Stimulated activated CD8-positive, alpha-beta memory T cell treated with anti-CD3 and anti-CD28 coated beads, Interleukin-7, amount 100 ng/mL, for 1 hour (primary cell): ENCODE data around the gene SI.
"Not testable (repeated sequence)": the region's sequence is repeated elsewhere in the genome, so short reads cannot be mapped to it uniquely, and the experiment has no call there.

Experiments used
- DNase-seq, 2 donors: peaks; one replicate each; pipeline ENCODE4 v3.0.0-alpha.2; 2020; ENCODE audit warnings: low read depth in 2 of 2

The SI gene

GRCh38 chr3:165078293-165078692 is at the start of gene SI:
TSS of gene SI (minus strand) at chr3:165078496. CDS start at chr3:165076012, 2,484 bp downstream.
- no peak for DNase-seq

GRCh38 chr3:165125836-165126235 is 47.5 kb upstream of the SI start:
- DNase-seq = no peak

GRCh38 chr3:165111401-165111800 is 33.1 kb upstream of the SI start:
- DNase-seq = no peak

GRCh38 chr3:165103616-165104015 is 25.3 kb upstream of the SI start:
- no peak for DNase-seq

GRCh38 chr3:165082650-165083049 is 4.4 kb upstream of the SI start:
- no peak for DNase-seq

GRCh38 chr3:165081183-165081582 is 2.9 kb upstream of the SI start:
- DNase-seq = no peak

- no peak for DNase-seq
Measured at GRCh38 chr3:165075695-165076094, 2.6 kb downstream of the SI start.

- DNase-seq = no peak
Measured at GRCh38 chr3:165070682-165071081, 7.6 kb downstream of the SI start.

GRCh38 chr3:165056510-165056909 is 21.8 kb downstream of the SI start:
- no peak for DNase-seq

- DNase-seq = no peak
Measured at GRCh38 chr3:165040186-165040585, 38.1 kb downstream of the SI start.

GRCh38 chr3:165011557-165011956 is 66.7 kb downstream of the SI start:
- DNase-seq = no peak

GRCh38 chr3:164984947-164985346 is 93.3 kb downstream of the SI start:
- DNase-seq = no peak

GRCh38 chr3:164962610-164963009 is 115.7 kb downstream of the SI start:
- no peak for DNase-seq

GRCh38 chr3:164952966-164953365 is 125.3 kb downstream of the SI start:
- DNase-seq = no peak

- DNase-seq = not testable (repeated sequence)
Measured at GRCh38 chr3:164951403-164951802, 126.9 kb downstream of the SI start.

GRCh38 chr3:164940745-164941144 is 137.6 kb downstream of the SI start:
- DNase-seq = no peak

GRCh38 chr3:164929642-164930041 is 148.7 kb downstream of the SI start:
- no peak for DNase-seq
